HG03139 (cell line): ENCODE measurements around the gene HIVEP2.

Experiments used
- ATAC-seq: cut with Tn5 transposase; IDR thresholded peaks from one replicate; pipeline ENCODE4 v1.9.1; 2021; ENCODE audit not compliant: unreplicated experiment

The HIVEP2 gene

DNA sequence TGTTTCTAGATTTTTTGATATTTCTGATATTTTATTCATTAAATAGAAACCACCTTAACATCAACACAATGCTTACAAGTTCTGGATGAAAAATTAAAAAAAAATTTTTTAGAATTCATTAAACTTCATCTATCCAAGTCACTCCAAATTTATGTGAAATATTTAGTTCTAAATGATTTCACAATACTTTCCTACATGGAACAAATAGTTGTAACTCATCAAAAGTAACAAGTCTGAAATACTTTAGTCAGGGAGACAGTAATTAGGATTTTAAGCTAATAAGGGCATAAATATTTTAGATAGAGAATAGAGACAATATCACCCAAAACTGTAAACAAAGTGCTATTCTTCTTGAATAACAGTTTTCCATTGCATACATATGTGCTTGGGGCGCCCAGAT, 147.8 kb downstream of the HIVEP2 start:
- ATAC-seq, result no peak

GRCh38 chr6:142796571-142796970, 148.4 kb downstream of the HIVEP2 start:
- ATAC-seq, result no peak

DNA sequence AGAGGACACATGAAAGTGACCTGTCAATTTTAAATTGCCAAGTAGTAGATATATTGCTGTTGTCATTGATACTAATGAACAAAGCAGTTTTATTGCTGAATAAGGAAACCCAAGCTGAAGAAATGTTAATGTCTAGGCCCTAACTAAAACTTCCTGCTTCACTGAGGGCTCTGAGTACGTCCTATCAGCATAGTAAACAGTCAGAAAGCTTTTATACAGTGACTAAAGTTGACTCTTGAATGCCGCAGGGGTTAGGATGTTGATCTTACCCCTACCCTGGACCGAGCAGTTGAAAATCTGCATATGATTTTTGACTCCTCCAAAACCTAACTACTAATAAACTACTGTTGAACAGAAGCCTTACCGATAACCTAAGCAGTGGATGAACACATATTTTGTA, 149.0 kb downstream of the HIVEP2 start:
- ATAC-seq, result no peak

DNA sequence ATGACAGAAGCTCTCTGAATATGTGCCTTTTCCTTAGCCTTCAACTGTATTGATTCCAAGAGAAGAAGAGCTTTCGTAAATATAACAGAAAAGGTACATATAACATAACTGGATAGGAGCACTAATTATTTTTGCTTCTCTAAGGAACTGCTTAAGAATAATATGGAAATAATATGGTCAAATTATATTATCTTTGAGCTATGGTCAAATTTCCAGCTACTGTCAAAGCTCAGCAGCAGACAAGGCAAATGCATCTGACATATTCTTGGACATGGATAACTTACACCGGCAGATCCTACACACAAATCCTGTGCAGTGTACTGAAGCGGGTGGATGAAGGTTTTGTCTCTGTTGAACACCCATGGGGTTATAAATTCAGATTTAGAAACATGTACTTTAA, 150.6 kb downstream of the HIVEP2 start:
- no peak for ATAC-seq

DNA sequence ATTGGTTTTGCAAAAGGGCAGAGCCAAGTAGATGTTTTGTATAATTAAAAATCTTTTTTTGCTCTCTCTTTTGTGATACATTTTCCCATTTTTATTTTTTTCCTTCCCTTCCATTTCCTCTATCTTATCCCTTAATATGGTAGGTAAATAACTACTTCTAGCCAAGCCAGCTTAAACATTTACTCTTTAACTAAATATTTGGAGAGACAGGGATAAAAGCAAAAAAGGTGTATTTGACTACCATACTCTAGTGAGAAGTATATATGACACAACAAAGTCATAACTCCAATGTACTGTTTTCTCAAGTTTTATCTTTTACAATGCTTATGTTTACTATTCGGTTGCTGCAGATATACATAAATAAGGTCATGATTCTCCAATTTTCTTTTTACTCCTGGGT, 154.7 kb downstream of the HIVEP2 start:
- no peak for ATAC-seq

GRCh38 chr6:142787422-142787821, 157.6 kb downstream of the HIVEP2 start:
- ATAC-seq, result no peak

DNA sequence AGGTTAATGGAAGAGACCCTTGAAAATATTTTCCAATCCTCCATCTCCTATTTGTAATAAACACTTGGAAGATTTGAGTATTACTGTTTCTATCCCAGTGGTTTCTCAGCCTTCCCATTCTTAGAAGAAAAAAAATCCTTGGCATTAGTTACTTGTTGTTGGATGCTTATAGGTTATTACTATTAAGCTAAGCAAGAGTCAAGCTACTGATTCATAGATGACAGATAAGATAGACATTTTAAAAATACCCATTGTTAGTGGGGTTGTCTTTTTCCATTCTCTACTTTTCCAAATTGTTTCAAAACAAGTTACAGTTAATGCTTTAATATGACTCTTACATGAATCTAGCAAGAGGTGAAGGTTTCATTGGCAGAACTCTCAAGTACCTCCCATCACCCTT, 158.5 kb downstream of the HIVEP2 start:
- ATAC-seq, result no peak

DNA sequence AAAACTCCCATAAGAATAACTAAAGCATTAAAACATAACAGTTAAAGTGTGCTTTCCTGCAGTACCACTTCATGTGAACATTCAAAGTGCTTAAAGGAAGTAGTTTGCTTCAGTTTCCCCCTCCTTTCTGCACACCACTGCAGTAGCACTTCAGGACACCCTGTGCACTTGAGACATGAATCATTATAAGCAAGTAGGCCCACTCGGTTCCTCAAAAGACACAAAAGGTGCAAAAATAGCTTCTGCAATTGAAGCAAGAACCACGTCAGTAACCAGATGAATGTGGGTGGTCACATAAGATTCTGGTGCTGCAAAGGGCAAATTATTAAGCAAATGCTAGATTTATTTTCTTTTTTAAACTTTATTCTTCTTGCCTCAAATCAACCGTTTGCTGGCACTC, 160.6 kb downstream of the HIVEP2 start:
- ATAC-seq, result peak; percentile 99

DNA sequence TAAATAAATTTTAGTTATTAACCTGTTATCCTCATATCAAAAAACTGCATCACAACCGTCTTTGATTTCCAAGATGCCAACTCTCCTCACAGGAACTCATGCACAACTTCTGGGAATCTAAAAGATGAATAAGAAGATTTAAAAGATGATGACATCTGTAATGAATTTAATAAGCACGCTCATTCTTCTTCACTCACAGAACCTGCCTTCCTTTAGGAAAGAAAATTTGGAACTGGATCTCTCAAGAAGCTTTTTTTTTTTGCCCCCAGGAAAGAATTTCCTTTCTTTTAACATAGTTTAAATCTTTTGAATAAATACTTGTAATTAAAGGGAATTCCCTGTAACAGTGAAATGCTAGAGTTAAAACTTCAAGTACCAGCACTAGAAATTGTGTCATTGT, 161.5 kb downstream of the HIVEP2 start:
- ATAC-seq, result no peak

GRCh38 chr6:142781129-142781528, 163.8 kb downstream of the HIVEP2 start:
- ATAC-seq, result no peak

DNA sequence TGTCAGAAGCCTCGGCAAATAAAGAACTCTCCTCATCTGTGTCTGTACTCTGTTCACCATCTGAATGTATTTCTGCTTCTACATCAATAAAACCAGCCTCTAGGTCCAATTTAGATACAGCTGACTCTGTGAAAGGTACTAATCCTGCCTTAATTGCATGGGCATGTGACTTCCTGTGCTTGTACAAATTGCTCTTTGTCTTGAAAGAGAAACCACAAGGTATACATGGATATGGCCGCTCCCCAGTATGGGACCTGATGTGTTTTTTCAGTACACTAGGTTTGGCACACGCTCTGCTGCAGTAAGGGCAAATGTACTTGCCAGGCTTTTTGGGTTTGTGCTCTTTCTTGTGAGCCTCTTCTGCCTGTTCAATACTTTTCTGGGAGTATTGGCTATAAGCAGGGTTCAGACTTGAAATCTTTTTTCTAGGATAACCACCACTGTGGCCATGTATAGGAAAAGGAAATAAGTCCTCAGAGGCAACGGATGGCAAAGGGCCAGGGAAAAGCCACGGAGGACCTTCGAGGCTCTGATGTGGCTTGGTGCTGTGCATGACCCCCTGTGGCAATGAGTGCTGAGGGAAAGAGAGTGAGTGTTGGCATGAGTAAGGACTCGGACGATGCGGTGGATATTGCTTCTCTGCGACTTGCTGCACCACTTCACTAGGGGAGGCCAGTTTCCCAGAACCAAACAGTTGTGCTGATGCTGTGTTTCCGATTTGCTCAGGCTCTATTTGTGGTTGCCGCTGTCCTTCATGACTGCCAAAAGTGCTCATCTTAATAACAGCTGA, 170.9 kb downstream of the HIVEP2 start:
- ATAC-seq, result no peak

GRCh38 chr6:142773324-142773723, 171.7 kb downstream of the HIVEP2 start:
- ATAC-seq, result no peak

- ATAC-seq, result no peak
These were observed 173.8 kb downstream of the HIVEP2 start for GRCh38 chr6:142771162-142771561.

- no peak for ATAC-seq
These were observed 179.7 kb downstream of the HIVEP2 start for GRCh38 chr6:142765306-142765705.

DNA sequence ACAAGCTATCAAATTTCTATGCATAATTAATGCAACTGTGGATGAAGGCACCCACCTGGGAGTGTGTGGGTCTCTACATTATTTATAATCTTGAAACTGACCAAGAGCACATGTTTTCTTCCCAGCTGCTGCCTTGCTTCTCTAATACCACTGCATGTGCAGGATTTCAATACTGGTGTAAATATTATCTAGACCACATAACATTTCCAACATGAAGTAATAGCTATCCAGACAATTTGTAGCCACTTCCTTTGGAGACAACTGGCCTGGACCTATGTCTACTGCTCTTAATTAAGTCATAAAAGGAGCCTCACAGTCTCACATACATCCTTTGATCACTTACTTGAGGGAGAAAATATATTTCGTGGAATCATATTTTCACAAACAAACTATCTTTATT, 180.7 kb downstream of the HIVEP2 start:
- ATAC-seq, result no peak

DNA sequence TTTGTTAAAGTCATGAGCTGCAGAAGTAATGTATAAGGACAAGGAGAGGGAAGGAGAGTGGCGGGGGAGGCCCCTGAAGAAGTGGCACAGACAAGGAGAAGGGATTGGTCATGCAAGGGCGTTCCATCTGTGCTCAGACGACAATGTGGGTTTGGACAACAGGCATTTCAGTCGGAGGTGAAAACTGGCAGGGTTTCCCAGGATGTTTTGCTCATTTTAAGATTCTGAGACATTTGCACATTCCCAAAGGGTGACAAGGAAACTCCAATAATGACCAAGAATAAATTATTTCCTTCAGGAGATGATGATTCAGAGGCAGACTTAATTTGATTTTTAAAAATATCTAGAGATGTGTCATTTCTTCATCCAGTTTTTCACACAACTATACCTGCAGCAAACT, 181.8 kb downstream of the HIVEP2 start:
- ATAC-seq, result no peak

GRCh38 chr6:142761756-142762155, 183.2 kb downstream of the HIVEP2 start:
- ATAC-seq, result peak; percentile 83

DNA sequence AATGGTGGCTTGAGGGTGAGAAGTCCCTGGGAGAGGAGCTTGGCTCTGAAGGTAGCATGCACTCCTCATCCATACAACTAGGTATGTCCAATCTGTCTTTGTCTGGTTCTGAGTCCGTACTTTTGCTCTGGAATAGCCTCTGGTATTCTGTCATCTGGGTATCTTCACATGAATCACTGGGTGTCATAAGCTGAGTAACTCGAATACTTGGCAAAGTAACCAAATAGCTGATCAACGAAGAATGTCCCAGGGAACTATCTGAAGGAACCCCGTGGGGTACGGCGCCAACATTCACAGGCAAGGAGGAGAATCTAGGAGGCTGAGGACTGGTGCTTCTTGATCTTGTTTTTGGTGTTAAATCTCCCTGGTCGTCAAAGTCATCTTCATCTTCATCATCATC, 184.8 kb downstream of the HIVEP2 start:
- no peak for ATAC-seq

DNA sequence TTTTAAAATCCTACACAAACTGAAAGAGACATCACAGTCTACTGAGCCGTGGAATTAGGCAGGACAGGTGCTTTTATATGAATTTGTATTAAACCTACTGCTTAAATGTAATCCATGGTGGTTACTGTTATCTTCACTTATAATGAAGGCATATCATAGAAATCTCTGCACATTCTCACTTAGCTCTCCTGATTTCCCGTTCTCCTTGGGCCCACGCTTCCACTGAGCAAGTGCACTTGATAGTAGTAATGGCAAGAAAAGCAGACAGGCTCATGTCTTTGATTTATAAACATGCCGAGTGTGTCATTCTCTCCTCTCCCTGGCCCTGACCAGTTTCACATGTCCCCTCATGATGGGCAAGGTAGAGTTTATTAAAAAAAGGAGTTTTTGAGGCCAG, 186.3 kb downstream of the HIVEP2 start:
- ATAC-seq, result no peak

DNA sequence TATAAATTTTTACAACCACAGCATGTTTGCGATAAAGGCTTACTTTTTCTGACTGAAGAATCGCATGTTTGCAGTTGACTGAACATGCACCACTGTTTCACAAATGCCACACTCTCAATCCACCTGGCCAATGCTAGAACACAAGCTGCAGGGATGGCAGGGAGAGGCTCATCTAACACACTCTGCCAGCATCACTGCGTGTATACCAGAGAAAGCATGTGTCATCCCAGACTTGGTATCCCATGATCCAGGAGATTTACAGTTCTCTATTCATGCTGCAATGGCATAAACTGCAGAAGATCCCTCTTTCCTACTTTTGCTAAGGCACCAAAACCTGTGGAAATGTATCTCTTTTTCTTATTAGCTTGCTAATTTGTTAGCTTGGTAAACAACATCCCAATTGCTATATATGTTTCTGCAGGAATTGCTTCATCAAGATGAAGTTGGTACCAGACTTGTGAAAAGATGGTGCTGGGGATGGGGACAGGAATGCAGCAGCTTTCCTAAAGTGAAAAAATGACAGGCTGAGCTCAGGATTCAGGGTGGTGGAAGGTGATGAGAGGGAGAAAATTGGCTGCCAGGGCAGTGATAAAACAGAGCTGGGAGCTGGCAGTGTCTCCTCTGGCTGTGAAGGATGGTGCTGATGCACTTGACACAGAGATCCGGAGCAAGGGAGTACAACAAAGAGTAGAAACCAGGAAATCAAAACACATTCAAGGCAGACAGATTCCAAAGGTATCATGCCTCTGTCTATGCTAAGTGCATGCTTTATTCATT, 186.9 kb downstream of the HIVEP2 start:
- no peak for ATAC-seq

DNA sequence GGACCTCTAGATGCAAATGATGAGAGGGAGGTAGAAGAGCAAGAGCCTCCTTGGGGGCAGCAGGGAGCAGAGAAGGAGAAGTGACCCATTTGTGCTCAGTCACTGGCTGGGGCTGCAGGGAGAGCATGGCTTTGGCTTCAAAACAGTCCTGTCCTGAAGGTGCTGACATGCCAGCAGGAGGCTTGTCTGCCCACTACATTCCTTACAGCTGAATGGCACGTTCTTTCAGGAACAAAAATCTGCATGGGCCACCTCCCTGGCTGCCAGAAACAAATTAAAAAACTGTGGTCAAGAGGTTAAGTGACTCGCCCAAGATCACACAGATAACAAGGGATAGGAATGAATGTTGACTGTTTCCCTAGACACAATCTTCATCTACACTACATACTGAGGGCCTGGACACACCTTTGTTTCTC, 188.8 kb downstream of the HIVEP2 start:
- ATAC-seq, result no peak

DNA sequence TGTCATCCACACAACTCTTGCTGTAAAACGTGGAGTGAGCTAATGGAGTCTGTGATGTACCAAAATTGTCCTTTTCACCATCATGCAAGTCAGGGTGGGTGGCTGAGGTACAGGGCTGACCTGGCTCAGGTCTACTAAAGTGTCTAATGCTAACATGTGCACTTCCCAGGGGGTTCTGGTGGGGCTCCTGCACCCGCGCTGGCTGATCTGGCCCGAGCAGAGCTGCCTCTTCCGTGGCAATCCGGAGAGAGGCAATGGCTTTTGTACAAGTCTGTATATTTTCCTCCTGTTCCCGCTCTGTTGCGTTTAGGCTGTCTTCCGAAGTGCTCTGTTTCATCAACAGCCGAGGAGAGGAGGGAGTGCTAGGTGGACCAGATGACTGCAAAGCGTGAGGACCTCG, 191.8 kb downstream of the HIVEP2 start:
- ATAC-seq, result no peak
